Calu3 (cell line): Measurements from ENCODE around the gene AP2S1. TPM values are rescaled to one million over a fixed set of nuclear protein-coding genes. Genes with fewer than 3 reads are reported as not detected.

Experiments used
- BruUV-seq: library from RNA; stranded (reverse); fragments of 400-500 nt; replicated peaks from 2 replicates; lab custom pipeline; 2021; lab: Mats Ljungman, UMichigan
- CTCF ChIA-PET: fragments of 300-600 bp; sonication (Branson Sonifier 250); formaldehyde crosslinking; loops from one replicate; lab custom pipeline; 2022; ENCODE audit warnings: antibody characterized with exemption; lab: Charles Lee
- DNase-seq: peaks from one replicate; pipeline ENCODE4 v3.0.0; 2022
- H3K27ac Mint-ChIP-seq: one replicate; pipeline ENCODE4 v1.8.0; 2022; ENCODE audit warnings: mixed read lengths; ENCODE audit not compliant: unreplicated experiment
- H3K27me3 Mint-ChIP-seq: one replicate; pipeline ENCODE4 v1.8.0; 2022; ENCODE audit warnings: mixed read lengths; ENCODE audit not compliant: unreplicated experiment
- H3K36me3 Mint-ChIP-seq: one replicate; pipeline ENCODE4 v1.8.0; 2022; ENCODE audit warnings: mild to moderate bottlenecking, moderate library complexity, mixed read lengths; ENCODE audit not compliant: insufficient read depth, unreplicated experiment
- H3K4me1 Mint-ChIP-seq: one replicate; pipeline ENCODE4 v1.8.0; 2022; ENCODE audit warnings: mild to moderate bottlenecking, low read depth, mixed read lengths; ENCODE audit not compliant: unreplicated experiment
- H3K4me3 Mint-ChIP-seq: one replicate; pipeline ENCODE4 v1.8.0; 2022; ENCODE audit warnings: mild to moderate bottlenecking, low read depth, moderate library complexity, mixed read lengths; ENCODE audit not compliant: unreplicated experiment
- H3K9me3 Mint-ChIP-seq: one replicate; pipeline ENCODE4 v1.8.0; 2022; ENCODE audit warnings: low read depth, mixed read lengths; ENCODE audit not compliant: unreplicated experiment
- intact Hi-C: fragments of 100-400 bp; cut with micrococcal nuclease; formaldehyde crosslinking; loops from one replicate; pipeline ENCODE4 v1.10.0; 2022; ENCODE audit not compliant: unreplicated experiment
- total RNA-seq: library from RNA; stranded (reverse); gene quantifications from 2 replicates; pipeline ENCODE4 v1.2.3, GENCODE V29; 2022
- TF ChIP-seq, protein P1 (sequence below): fragments of 200-600 bp; IDR thresholded peaks from one replicate; pipeline ENCODE4 v1.8.0; 2022; ENCODE audit warnings: antibody characterized with exemption; ENCODE audit not compliant: unreplicated experiment

AP2S1 gene
- total RNA-seq, 1 experiment from 2014 or later, result 184 TPM

GRCh38 chr19:46844067-46844489 lies 6.6 kb downstream of the AP2S1 start:
- Mint-ChIP-seq H3K4me3 (no peak overlapping the region), H3K4me1 (peaks cover 46% of the 10 kb centered on the region), H3K9me3 (no peaks in the 10 kb centered on the region), H3K36me3 (peaks cover 54% of the 10 kb centered on the region), H3K27ac (no peak overlapping the region), H3K27me3 (no peaks in the 10 kb centered on the region)
- no peak for DNase-seq
- CTCF ChIA-PET, result no interaction called here
- TF ChIP-seq, protein P1, sequence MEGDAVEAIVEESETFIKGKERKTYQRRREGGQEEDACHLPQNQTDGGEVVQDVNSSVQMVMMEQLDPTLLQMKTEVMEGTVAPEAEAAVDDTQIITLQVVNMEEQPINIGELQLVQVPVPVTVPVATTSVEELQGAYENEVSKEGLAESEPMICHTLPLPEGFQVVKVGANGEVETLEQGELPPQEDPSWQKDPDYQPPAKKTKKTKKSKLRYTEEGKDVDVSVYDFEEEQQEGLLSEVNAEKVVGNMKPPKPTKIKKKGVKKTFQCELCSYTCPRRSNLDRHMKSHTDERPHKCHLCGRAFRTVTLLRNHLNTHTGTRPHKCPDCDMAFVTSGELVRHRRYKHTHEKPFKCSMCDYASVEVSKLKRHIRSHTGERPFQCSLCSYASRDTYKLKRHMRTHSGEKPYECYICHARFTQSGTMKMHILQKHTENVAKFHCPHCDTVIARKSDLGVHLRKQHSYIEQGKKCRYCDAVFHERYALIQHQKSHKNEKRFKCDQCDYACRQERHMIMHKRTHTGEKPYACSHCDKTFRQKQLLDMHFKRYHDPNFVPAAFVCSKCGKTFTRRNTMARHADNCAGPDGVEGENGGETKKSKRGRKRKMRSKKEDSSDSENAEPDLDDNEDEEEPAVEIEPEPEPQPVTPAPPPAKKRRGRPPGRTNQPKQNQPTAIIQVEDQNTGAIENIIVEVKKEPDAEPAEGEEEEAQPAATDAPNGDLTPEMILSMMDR, result no peak
- BruUV-seq, result no TSS peak
- intact Hi-C loops, result no loop called here

DNA sequence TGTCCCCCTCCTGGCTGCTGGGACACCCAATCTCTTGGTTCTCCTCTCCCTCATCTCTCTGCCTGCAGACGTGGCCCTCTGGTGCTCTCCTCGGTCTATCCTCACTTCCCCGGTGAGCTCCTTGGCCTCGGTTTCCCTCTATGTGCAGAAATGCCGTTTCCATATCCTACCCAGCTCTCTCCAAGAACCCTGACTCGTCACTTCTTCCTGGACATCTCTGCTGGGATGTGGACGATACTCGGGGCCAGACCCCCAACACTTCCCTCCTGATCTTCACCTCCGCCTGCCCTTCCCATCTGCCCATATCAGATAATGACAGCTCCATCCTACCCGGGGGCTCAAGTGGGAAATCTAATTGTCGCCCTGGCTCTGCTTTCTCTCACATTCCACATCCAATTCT lies 7.9 kb downstream of the AP2S1 start:
- H3K9me3 Mint-ChIP-seq, result no peaks in the 10 kb centered on the region
- H3K4me1 Mint-ChIP-seq, result peaks cover 53% of the 10 kb centered on the region
- BruUV-seq, result no TSS peak

GRCh38 chr19:46841458-46842083 lies 9.1 kb downstream of the AP2S1 start:
- DNase-seq, result peak; percentile 40
- Mint-ChIP-seq H3K4me1 (peaks cover 47% of the 10 kb centered on the region), H3K9me3 (no peaks in the 10 kb centered on the region), H3K27ac (peak overlapping the region; percentile 82), H3K4me3 (no peak overlapping the region), H3K27me3 (no peaks in the 10 kb centered on the region), H3K36me3 (peaks cover 62% of the 10 kb centered on the region)
- TF ChIP-seq, protein P1, result no peak
- BruUV-seq, result no TSS peak
- intact Hi-C loops, result loop anchor here (2.0 kb wide), 2 partner anchors 53 to 85 kb away; partner anchors contain the start of gene SLC1A5
- CTCF ChIA-PET, result interaction anchor here (0.6 to 2.8 kb wide), 5 partner anchors 12 to 287 kb away, joined by 3 to 28 read pairs (median 10); partner anchors contain the start of gene SLC1A5

More for the DNA sequence above, 7.9 kb downstream of the AP2S1 start:
- Mint-ChIP-seq H3K27me3 (no peaks in the 10 kb centered on the region), H3K27ac (no peak overlapping the region), H3K4me3 (no peak overlapping the region), H3K36me3 (peaks cover 63% of the 10 kb centered on the region)
- TF ChIP-seq, protein P1, result no peak
- intact Hi-C loops, result no loop called here
- no peak for DNase-seq
- CTCF ChIA-PET, result no interaction called here

DNA sequence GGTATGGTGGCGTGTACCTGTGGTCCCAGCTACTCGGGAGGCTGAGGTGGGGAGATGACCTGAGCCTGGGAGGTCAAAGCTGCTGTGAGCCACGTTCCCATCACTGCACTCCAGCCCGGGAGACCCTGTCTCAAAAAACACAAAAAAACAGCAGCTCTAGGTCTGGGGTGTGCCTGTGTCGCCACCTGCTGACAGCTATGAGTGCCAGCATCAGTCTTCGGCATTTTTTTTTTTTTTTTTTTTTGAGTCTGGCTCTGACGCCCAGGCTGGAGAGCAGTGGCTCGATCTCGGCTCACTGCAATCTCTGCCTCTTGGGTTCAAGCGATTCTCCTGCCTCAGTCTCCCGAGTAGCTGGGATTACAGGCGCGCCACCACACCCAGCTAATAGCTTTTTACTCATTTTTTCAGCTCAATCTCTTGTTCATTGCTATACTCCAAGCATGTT lies 10.1 kb downstream of the AP2S1 start:
- H3K9me3 Mint-ChIP-seq, result no peaks in the 10 kb centered on the region
- peak; percentile 60 for DNase-seq
- peak overlapping the region; percentile 82 for H3K27ac Mint-ChIP-seq
- no peaks in the 10 kb centered on the region for H3K27me3 Mint-ChIP-seq
- CTCF ChIA-PET, result interaction anchor here (0.5 to 2.8 kb wide), 23 partner anchors 10 to 931 kb away, joined by 3 to 49 read pairs (median 5); partner anchors contain the start of genes AP2S1 and SLC1A5
- peaks cover 58% of the 10 kb centered on the region for H3K36me3 Mint-ChIP-seq
- intact Hi-C loops, result loop anchor here (2.0 kb wide), 2 partner anchors 52 to 84 kb away; partner anchors contain the start of gene SLC1A5
- peak overlapping the region; percentile 51 for H3K4me3 Mint-ChIP-seq
- TF ChIP-seq, protein P1, result peak; percentile 88
- no TSS peak for BruUV-seq
- peaks cover 47% of the 10 kb centered on the region for H3K4me1 Mint-ChIP-seq
